HepG2 (cell line): Measurements from ENCODE around the gene GBE1. TPM values are rescaled to one million over a fixed set of nuclear protein-coding genes. Genes with fewer than 3 reads are reported as not detected.

Experiments
- DMAP1 ChIP-seq: IDR thresholded peaks from 2 replicates; pipeline ENCODE4 v1.6.1; 2016
- DR1 ChIP-seq: sonication (generic); formaldehyde crosslinking; IDR thresholded peaks from 2 replicates; pipeline ENCODE4 v1.8.0; 2021; ENCODE audit warnings: mild to moderate bottlenecking, missing genetic modification reagents, inconsistent platforms
- EHMT2 ChIP-seq: fragments of 200-600 bp; sonication (generic); IDR thresholded peaks from 2 replicates; pipeline ENCODE4 v1.7.0; 2017; ENCODE audit warnings: antibody characterized with exemption, low read depth, low read length, borderline replicate concordance
- ELF3 ChIP-seq: IDR thresholded peaks from 2 replicates; pipeline ENCODE4 v1.6.1; 2016; ENCODE audit warnings: missing genetic modification reagents, missing compliant biosample characterization
- ERF ChIP-seq: IDR thresholded peaks from 2 replicates; pipeline ENCODE4 v1.6.1; 2018; ENCODE audit warnings: missing biosample characterization, missing genetic modification reagents
- FOXA1 ChIP-seq, 2 experiments: fragments of 450-650 bp in 1 of 2; sonication (generic) in 1 of 2; formaldehyde crosslinking in 1 of 2; IDR thresholded peaks; 2 replicates each; pipeline versions ENCODE4 v1.4.0 to v1.6.1; 2016 to 2020; ENCODE audit warnings: missing genetic modification reagents in 1 of 2
- GABPB1 ChIP-seq: IDR thresholded peaks from 2 replicates; pipeline ENCODE4 v1.6.1; 2016; ENCODE audit warnings: mild to moderate bottlenecking, missing genetic modification reagents, moderate library complexity, missing compliant biosample characterization
- MTA3 ChIP-seq: sonication (generic); formaldehyde crosslinking; IDR thresholded peaks from 2 replicates; pipeline ENCODE4 v1.4.0; 2020; ENCODE audit warnings: missing genetic modification reagents
- MTF2 ChIP-seq: sonication (generic); formaldehyde crosslinking; IDR thresholded peaks from 2 replicates; pipeline ENCODE4 v1.5.0; 2020; ENCODE audit warnings: missing genetic modification reagents, borderline replicate concordance
- PHF8 ChIP-seq: sonication (generic); formaldehyde crosslinking; IDR thresholded peaks from 2 replicates; pipeline ENCODE4 v1.5.0; 2020; ENCODE audit warnings: missing genetic modification reagents
- RFX1 ChIP-seq: fragments of 450-650 bp; IDR thresholded peaks from 2 replicates; pipeline ENCODE4 v1.6.1; 2017
- SIN3B ChIP-seq: fragments of 150-350 bp; IDR thresholded peaks from 2 replicates; pipeline ENCODE4 v1.6.1; 2014; ENCODE audit warnings: low read length
- TCF7 ChIP-seq: sonication (generic); IDR thresholded peaks from 2 replicates; pipeline ENCODE4 v1.6.1; 2016; ENCODE audit warnings: antibody characterized with exemption, low read depth
- ZNF292 ChIP-seq: sonication (generic); formaldehyde crosslinking; IDR thresholded peaks from 2 replicates; pipeline ENCODE4 v1.8.1; 2022; ENCODE audit warnings: mild to moderate bottlenecking, low read depth, missing genetic modification reagents, borderline replicate concordance
- ZNF441 ChIP-seq: sonication (generic); formaldehyde crosslinking; IDR thresholded peaks from 2 replicates; pipeline ENCODE4 v1.7.0; 2021; ENCODE audit warnings: missing genetic modification reagents, borderline replicate concordance
- ZSCAN12 ChIP-seq: sonication (generic); formaldehyde crosslinking; IDR thresholded peaks from 2 replicates; pipeline ENCODE4 v1.9.0; 2021; ENCODE audit warnings: mild to moderate bottlenecking, missing genetic modification reagents
- polyA plus RNA-seq, 8 experiments: library from polyadenylated mRNA; depleted of rRNA in 3 of 8; stranded (reverse) in 7 of 8; unstranded in 1 of 8; fragments of >200 nt; fragmentation: Illumina TruSeq in 4 of 8; extraction: Trizol in 4 of 8; gene quantifications; 2 replicates each; pipeline versions ENCODE4 v1.2.1 to v1.2.3, GENCODE V29; 2011 to 2016; ENCODE audit warnings: low read depth in 4 of 8, missing spikeins in 1 of 8, mixed read lengths in 1 of 8; ENCODE audit not compliant: insufficient read depth in 1 of 8
- total RNA-seq, 5 experiments: library from RNA; depleted of rRNA; stranded (reverse); fragments of >200 nt; fragmentation: Illumina TruSeq; extraction: Trizol; gene quantifications; 2 replicates each; pipeline ENCODE4 v1.2.3, GENCODE V29; 2016; ENCODE audit warnings: low read depth in 1 of 5
- TF ChIP-seq, protein P1 (sequence below): sonication (generic); formaldehyde crosslinking; IDR thresholded peaks from 2 replicates; pipeline ENCODE4; 2020; ENCODE audit warnings: missing genetic modification reagents, mild to moderate bottlenecking, borderline replicate concordance
- TF ChIP-seq, protein P2 (sequence below): sonication (generic); formaldehyde crosslinking; conservative IDR thresholded peaks from 2 replicates; pipeline ENCODE4 v1.4.0; 2020; ENCODE audit warnings: mild to moderate bottlenecking, missing genetic modification reagents, moderate library complexity

The GBE1 gene
- total and polyA plus RNA-seq, 2 of the 13 experiments (the other 11 are each of a cell fraction or from before 2014, with no cell fraction given), result 22.9 to 36.1 TPM

DNA sequence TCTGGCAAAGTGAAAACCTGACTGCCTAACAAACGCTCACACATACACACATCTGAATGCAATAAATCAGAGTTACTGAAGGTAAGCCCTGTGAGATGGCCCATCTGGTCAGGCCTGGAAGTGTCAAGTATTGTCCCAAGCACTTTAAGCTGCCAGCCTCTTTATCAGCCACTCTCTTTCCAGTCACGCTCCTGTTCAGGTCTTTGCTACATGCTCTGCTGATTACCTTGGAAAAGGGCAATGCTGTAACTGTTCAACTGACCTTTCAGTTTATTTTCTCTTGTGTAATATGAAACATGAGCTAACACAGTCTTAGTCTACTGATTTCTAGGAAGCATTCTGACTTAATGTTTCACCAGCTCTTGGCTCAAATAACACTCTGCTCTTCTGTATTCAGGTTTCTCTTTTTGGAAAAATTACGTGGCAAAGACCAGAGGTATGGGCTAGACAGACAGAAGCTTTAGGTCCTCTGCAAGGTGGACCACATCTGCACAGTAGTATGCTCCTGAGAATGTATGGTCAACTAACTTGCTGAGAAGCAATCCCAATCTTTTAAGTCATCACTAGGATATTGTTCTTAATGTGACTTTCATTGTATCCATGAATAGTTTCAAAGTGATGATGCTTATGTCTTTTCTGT lies 44.5 kb downstream of the GBE1 start (continued):
- TF ChIP-seq TCF7 (peak; percentile 60), ELF3 (CRISPR knock-in tag) (peak; percentile 89), ZSCAN12 (CRISPR knock-in tag) (no peak), PHF8 (CRISPR knock-in tag) (no peak), SIN3B (no peak), EHMT2 (no peak; the same call in 1 of the 2 replicates), MTA3 (no peak), DMAP1 (CRISPR knock-in tag) (peak; percentile 66), ZNF441 (CRISPR knock-in tag) (no peak), DR1 (no peak), MTF2 (no peak), ERF (CRISPR knock-in tag) (peak; percentile 87), GABPB1 (CRISPR knock-in tag) (no peak; the same call in 1 of the 2 replicates), RFX1 (no peak), FOXA1 (IDR thresholded peaks at IDR 0.05) (no peak), FOXA1 (CRISPR knock-in tag; IDR thresholded peaks at IDR 0.05) (peak; percentile 86), ZNF292 (peak; percentile 92; the same call in 1 of the 2 replicates)
- TF ChIP-seq, protein P1, sequence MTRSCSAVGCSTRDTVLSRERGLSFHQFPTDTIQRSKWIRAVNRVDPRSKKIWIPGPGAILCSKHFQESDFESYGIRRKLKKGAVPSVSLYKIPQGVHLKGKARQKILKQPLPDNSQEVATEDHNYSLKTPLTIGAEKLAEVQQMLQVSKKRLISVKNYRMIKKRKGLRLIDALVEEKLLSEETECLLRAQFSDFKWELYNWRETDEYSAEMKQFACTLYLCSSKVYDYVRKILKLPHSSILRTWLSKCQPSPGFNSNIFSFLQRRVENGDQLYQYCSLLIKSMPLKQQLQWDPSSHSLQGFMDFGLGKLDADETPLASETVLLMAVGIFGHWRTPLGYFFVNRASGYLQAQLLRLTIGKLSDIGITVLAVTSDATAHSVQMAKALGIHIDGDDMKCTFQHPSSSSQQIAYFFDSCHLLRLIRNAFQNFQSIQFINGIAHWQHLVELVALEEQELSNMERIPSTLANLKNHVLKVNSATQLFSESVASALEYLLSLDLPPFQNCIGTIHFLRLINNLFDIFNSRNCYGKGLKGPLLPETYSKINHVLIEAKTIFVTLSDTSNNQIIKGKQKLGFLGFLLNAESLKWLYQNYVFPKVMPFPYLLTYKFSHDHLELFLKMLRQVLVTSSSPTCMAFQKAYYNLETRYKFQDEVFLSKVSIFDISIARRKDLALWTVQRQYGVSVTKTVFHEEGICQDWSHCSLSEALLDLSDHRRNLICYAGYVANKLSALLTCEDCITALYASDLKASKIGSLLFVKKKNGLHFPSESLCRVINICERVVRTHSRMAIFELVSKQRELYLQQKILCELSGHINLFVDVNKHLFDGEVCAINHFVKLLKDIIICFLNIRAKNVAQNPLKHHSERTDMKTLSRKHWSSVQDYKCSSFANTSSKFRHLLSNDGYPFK, result no peak
- TF ChIP-seq, protein P2, sequence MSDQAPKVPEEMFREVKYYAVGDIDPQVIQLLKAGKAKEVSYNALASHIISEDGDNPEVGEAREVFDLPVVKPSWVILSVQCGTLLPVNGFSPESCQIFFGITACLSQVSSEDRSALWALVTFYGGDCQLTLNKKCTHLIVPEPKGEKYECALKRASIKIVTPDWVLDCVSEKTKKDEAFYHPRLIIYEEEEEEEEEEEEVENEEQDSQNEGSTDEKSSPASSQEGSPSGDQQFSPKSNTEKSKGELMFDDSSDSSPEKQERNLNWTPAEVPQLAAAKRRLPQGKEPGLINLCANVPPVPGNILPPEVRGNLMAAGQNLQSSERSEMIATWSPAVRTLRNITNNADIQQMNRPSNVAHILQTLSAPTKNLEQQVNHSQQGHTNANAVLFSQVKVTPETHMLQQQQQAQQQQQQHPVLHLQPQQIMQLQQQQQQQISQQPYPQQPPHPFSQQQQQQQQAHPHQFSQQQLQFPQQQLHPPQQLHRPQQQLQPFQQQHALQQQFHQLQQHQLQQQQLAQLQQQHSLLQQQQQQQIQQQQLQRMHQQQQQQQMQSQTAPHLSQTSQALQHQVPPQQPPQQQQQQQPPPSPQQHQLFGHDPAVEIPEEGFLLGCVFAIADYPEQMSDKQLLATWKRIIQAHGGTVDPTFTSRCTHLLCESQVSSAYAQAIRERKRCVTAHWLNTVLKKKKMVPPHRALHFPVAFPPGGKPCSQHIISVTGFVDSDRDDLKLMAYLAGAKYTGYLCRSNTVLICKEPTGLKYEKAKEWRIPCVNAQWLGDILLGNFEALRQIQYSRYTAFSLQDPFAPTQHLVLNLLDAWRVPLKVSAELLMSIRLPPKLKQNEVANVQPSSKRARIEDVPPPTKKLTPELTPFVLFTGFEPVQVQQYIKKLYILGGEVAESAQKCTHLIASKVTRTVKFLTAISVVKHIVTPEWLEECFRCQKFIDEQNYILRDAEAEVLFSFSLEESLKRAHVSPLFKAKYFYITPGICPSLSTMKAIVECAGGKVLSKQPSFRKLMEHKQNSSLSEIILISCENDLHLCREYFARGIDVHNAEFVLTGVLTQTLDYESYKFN (CRISPR knock-in tag), result peak; percentile 90
